ENCODE measurements around the gene ANGPTL3. TPM values are rescaled to one million over a fixed set of nuclear protein-coding genes. Genes with fewer than 3 reads are reported as not detected.
"Not testable (repeated sequence)": the region's sequence is repeated elsewhere in the genome, so short reads cannot be mapped to it uniquely, and the experiment has no call there.

The ANGPTL3 gene
- not detected for total RNA-seq

- Mint-ChIP-seq H3K27ac (no peak within 1 kb of the TSS), H3K36me3 (ENCODE audit: low read depth) (no peaks in the 10 kb centered on the region), H3K27me3 (ENCODE audit: low read depth) (no peaks in the 10 kb centered on the region), H3K4me1 (ENCODE audit: low read depth) (no peaks in the 10 kb centered on the region), H3K4me3 (no peak within 1 kb of the TSS), H3K9me3 (no peaks in the 10 kb centered on the region)
- CTCF ChIA-PET = no interaction called here
- intact Hi-C loops (cut with micrococcal nuclease) = no loop called here
- DNase-seq = no peak
Measured at GRCh38 chr1:62597281-62597680, at the start of gene ANGPTL3. Gene ANGPTL3 (plus strand): TSS chr1:62597520. CDS start chr1:62597567, 47 bp downstream.

- no peak overlapping the region for H3K27ac Mint-ChIP-seq
- H3K4me1 Mint-ChIP-seq (ENCODE audit: low read depth) = no peaks in the 10 kb centered on the region
- DNase-seq = no peak
- CTCF ChIA-PET = no interaction called here
- no peaks in the 10 kb centered on the region for H3K9me3 Mint-ChIP-seq
- intact Hi-C loops (cut with micrococcal nuclease) = no loop called here
- no peak overlapping the region for H3K4me3 Mint-ChIP-seq
- no peaks in the 10 kb centered on the region for H3K36me3 Mint-ChIP-seq (ENCODE audit: low read depth)
- no peaks in the 10 kb centered on the region for H3K27me3 Mint-ChIP-seq (ENCODE audit: low read depth)
Measured at GRCh38 chr1:62561306-62561705, 36.0 kb upstream of the ANGPTL3 start.

GRCh38 chr1:62567182-62567581 is 30.1 kb upstream of the ANGPTL3 start:
- Mint-ChIP-seq H3K9me3 (peaks cover 14% of the 10 kb centered on the region), H3K36me3 (ENCODE audit: low read depth) (peaks cover 21% of the 10 kb centered on the region)
- CTCF ChIA-PET; DNase-seq; H3K4me1 Mint-ChIP-seq (ENCODE audit: low read depth); H3K4me3 Mint-ChIP-seq; H3K27me3 Mint-ChIP-seq (ENCODE audit: low read depth); H3K27ac Mint-ChIP-seq; intact Hi-C loops (cut with micrococcal nuclease): not testable (repeated sequence)

GRCh38 chr1:62567926-62568325 is 29.4 kb upstream of the ANGPTL3 start:
- H3K4me3 Mint-ChIP-seq; DNase-seq; H3K27ac Mint-ChIP-seq; intact Hi-C loops (cut with micrococcal nuclease); H3K27me3 Mint-ChIP-seq (ENCODE audit: low read depth); H3K4me1 Mint-ChIP-seq (ENCODE audit: low read depth): not testable (repeated sequence)
- Mint-ChIP-seq H3K36me3 (ENCODE audit: low read depth) (peaks cover 21% of the 10 kb centered on the region), H3K9me3 (peaks cover 14% of the 10 kb centered on the region)
- CTCF ChIA-PET = interaction anchor here (0.6 kb wide), 1 partner anchor 85 kb away, joined by 3 read pairs; no protein-coding TSS in a partner anchor

- Mint-ChIP-seq H3K36me3 (ENCODE audit: low read depth) (peaks cover 28% of the 10 kb centered on the region), H3K9me3 (peaks cover 14% of the 10 kb centered on the region)
- intact Hi-C loops (cut with micrococcal nuclease); DNase-seq; H3K27me3 Mint-ChIP-seq (ENCODE audit: low read depth); H3K4me3 Mint-ChIP-seq; H3K4me1 Mint-ChIP-seq (ENCODE audit: low read depth); CTCF ChIA-PET; H3K27ac Mint-ChIP-seq: not testable (repeated sequence)
Measured at GRCh38 chr1:62571517-62571916, 25.8 kb upstream of the ANGPTL3 start.

- CTCF ChIA-PET = no interaction called here
- Mint-ChIP-seq H3K4me3 (no peak overlapping the region), H3K36me3 (ENCODE audit: low read depth) (peaks cover 26% of the 10 kb centered on the region), H3K27ac (no peak overlapping the region), H3K4me1 (ENCODE audit: low read depth) (no peaks in the 10 kb centered on the region), H3K9me3 (peaks cover 10% of the 10 kb centered on the region), H3K27me3 (ENCODE audit: low read depth) (no peaks in the 10 kb centered on the region)
- intact Hi-C loops (cut with micrococcal nuclease) = no loop called here
- DNase-seq = no peak
Measured at GRCh38 chr1:62572476-62572875, 24.8 kb upstream of the ANGPTL3 start.

- no peak overlapping the region for H3K27ac Mint-ChIP-seq
- no peak overlapping the region for H3K4me3 Mint-ChIP-seq
- DNase-seq = no peak
- H3K4me1 Mint-ChIP-seq (ENCODE audit: low read depth) = no peaks in the 10 kb centered on the region
- H3K9me3 Mint-ChIP-seq = peaks cover 7% of the 10 kb centered on the region
- intact Hi-C loops (cut with micrococcal nuclease) = no loop called here
- CTCF ChIA-PET = no interaction called here
- no peaks in the 10 kb centered on the region for H3K27me3 Mint-ChIP-seq (ENCODE audit: low read depth)
- peaks cover 22% of the 10 kb centered on the region for H3K36me3 Mint-ChIP-seq (ENCODE audit: low read depth)
Measured at GRCh38 chr1:62573675-62574074, 23.6 kb upstream of the ANGPTL3 start.

GRCh38 chr1:62585469-62586155 is 11.7 kb upstream of the ANGPTL3 start:
- Mint-ChIP-seq H3K27ac (no peak overlapping the region), H3K4me1 (ENCODE audit: low read depth) (no peaks in the 10 kb centered on the region), H3K36me3 (ENCODE audit: low read depth) (peaks cover 9% of the 10 kb centered on the region), H3K27me3 (ENCODE audit: low read depth) (no peaks in the 10 kb centered on the region), H3K9me3 (no peaks in the 10 kb centered on the region), H3K4me3 (no peak overlapping the region)
- no peak for DNase-seq
- intact Hi-C loops (cut with micrococcal nuclease) = no loop called here
- CTCF ChIA-PET = no interaction called here

GRCh38 chr1:62588000-62588399 is 9.3 kb upstream of the ANGPTL3 start:
- DNase-seq = no peak
- H3K4me1 Mint-ChIP-seq (ENCODE audit: low read depth) = no peaks in the 10 kb centered on the region
- intact Hi-C loops (cut with micrococcal nuclease) = no loop called here
- no peak overlapping the region for H3K27ac Mint-ChIP-seq
- H3K9me3 Mint-ChIP-seq = no peaks in the 10 kb centered on the region
- H3K27me3 Mint-ChIP-seq (ENCODE audit: low read depth) = no peaks in the 10 kb centered on the region
- CTCF ChIA-PET = no interaction called here
- H3K36me3 Mint-ChIP-seq (ENCODE audit: low read depth) = peaks cover 2% of the 10 kb centered on the region
- H3K4me3 Mint-ChIP-seq = no peak overlapping the region

GRCh38 chr1:62589321-62589720 is 8.0 kb upstream of the ANGPTL3 start:
- intact Hi-C loops (cut with micrococcal nuclease) = no loop called here
- CTCF ChIA-PET = interaction anchor here (0.6 kb wide), 1 partner anchor 953 kb away, joined by 3 read pairs; no protein-coding TSS in a partner anchor
- no peaks in the 10 kb centered on the region for H3K27me3 Mint-ChIP-seq (ENCODE audit: low read depth)
- no peak overlapping the region for H3K27ac Mint-ChIP-seq
- H3K4me3 Mint-ChIP-seq = no peak overlapping the region
- no peaks in the 10 kb centered on the region for H3K4me1 Mint-ChIP-seq (ENCODE audit: low read depth)
- DNase-seq = no peak
- H3K36me3 Mint-ChIP-seq (ENCODE audit: low read depth) = peaks cover 2% of the 10 kb centered on the region
- no peaks in the 10 kb centered on the region for H3K9me3 Mint-ChIP-seq

- Mint-ChIP-seq H3K36me3 (ENCODE audit: low read depth) (peaks cover 2% of the 10 kb centered on the region), H3K4me3 (no peak overlapping the region), H3K27me3 (ENCODE audit: low read depth) (no peaks in the 10 kb centered on the region), H3K27ac (no peak overlapping the region), H3K4me1 (ENCODE audit: low read depth) (no peaks in the 10 kb centered on the region), H3K9me3 (no peaks in the 10 kb centered on the region)
- CTCF ChIA-PET = no interaction called here
- DNase-seq = no peak
- intact Hi-C loops (cut with micrococcal nuclease) = no loop called here
Measured at GRCh38 chr1:62590255-62590969, 6.9 kb upstream of the ANGPTL3 start.

GRCh38 chr1:62590970-62591368 is 6.4 kb upstream of the ANGPTL3 start:
- no peaks in the 10 kb centered on the region for H3K4me1 Mint-ChIP-seq (ENCODE audit: low read depth)
- no peaks in the 10 kb centered on the region for H3K27me3 Mint-ChIP-seq (ENCODE audit: low read depth)
- H3K9me3 Mint-ChIP-seq = no peaks in the 10 kb centered on the region
- DNase-seq = no peak
- H3K4me3 Mint-ChIP-seq = no peak overlapping the region
- CTCF ChIA-PET = no interaction called here
- no peak overlapping the region for H3K27ac Mint-ChIP-seq
- intact Hi-C loops (cut with micrococcal nuclease) = no loop called here
- H3K36me3 Mint-ChIP-seq (ENCODE audit: low read depth) = peaks cover 2% of the 10 kb centered on the region

GRCh38 chr1:62593825-62594394 is 3.4 kb upstream of the ANGPTL3 start:
- H3K4me3 Mint-ChIP-seq = no peak overlapping the region
- CTCF ChIA-PET = no interaction called here
- peaks cover 2% of the 10 kb centered on the region for H3K36me3 Mint-ChIP-seq (ENCODE audit: low read depth)
- H3K4me1 Mint-ChIP-seq (ENCODE audit: low read depth) = no peaks in the 10 kb centered on the region
- no peak overlapping the region for H3K27ac Mint-ChIP-seq
- no peaks in the 10 kb centered on the region for H3K9me3 Mint-ChIP-seq
- DNase-seq = no peak
- intact Hi-C loops (cut with micrococcal nuclease) = no loop called here
- no peaks in the 10 kb centered on the region for H3K27me3 Mint-ChIP-seq (ENCODE audit: low read depth)

Measured in activated naive CD4-positive, alpha-beta T cell treated with anti-CD3 and anti-CD28 coated beads for 36 hours (primary cell).